Measurements from ENCODE around the gene NCOA1. TPM values are rescaled to one million over a fixed set of nuclear protein-coding genes. Genes with fewer than 3 reads are reported as not detected.

NCOA1 gene
- total RNA-seq, 8 experiments from 2014 or later = 18.7 to 65.8 (median 22.0) TPM

DNA sequence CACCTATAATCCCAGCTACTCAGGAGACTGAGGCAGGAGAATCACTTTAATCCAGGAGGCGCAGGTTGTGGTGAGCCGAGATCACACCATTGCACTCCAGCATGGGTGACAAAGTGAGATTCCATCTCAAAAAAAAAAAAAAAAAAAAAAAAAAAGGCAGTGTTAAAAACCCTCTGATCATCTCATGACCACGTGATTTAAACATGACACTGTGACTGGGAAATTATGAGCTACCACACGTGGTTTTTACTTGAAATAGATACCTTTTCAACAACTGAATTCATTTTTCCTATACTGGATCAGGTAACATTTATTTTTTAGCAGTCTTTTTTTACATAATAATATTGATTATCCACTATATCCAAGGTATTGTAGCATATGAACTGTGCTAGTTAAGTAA is 199.5 kb downstream of the NCOA1 start:
- in situ Hi-C loops (cut with MboI; ENCODE audit: low pct_unique_long_range_greater_than_20kb in 2 of 9, low sequenced_read_pairs in 9 of 9, unreplicated experiment in 9 of 9) = no loop called here
- 77 to 100% (median 94%) methylated on average over 1 to 4 of the region's 4 CpGs; no CpG with 5 or more reads in 1 of the 10 experiments for WGBS, 10 experiments
- ATAC-seq (replicated peaks in 6 of 8) = no peak

DNA sequence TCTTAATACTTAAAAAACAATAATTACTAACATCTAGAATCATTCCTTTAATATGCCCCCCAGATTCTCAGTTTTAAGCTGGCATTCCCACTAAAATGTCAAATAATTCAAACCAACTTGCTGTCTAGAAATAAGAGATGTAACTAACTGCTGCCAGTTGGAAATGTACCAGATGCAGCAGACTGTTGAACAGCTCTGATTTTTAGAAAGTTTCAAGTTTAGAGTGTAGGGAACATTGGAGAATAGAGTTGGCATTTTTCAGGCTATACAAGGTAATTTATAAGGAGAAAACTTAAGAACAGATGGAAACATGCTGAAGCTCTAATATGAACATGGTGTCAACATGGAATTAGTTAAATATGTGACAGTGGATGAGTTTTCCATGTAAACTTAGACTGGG is 200.8 kb downstream of the NCOA1 start:
- Histone ChIP-seq H3K4me3 (no peak overlapping the region), H3K4me1 (replicated peaks in 1 of 2) (no peaks in the 10 kb centered on the region), H3K27ac (no peak overlapping the region)
- in situ Hi-C loops (cut with MboI; ENCODE audit: low pct_unique_long_range_greater_than_20kb in 2 of 9, low sequenced_read_pairs in 9 of 9, unreplicated experiment in 9 of 9) = no loop called here
- no peak for ATAC-seq (replicated peaks in 6 of 8)

More for the DNA sequence above, 199.5 kb downstream of the NCOA1 start:
- Histone ChIP-seq H3K4me3 (no peak overlapping the region), H3K27ac (no peak overlapping the region), H3K4me1 (replicated peaks in 1 of 2) (no peaks in the 10 kb centered on the region)

DNA sequence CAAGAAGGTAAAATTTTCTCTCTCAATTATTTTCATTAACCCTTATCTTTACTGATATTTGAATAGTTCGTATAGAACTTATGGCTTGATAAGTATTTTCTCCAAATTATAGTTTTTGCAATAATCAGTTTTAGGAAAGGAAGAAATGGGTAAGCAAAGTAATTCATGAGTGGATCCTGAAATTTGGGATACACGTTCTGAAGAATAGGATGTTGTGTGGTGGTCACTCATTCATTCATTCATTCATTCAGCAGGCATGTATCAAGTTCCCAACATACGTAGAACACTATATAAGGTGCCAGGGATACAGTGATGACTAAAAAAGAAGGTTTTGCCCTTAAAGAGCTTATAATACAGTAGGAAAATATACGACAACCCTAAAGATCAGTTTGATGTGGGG is 206.7 kb downstream of the NCOA1 start:
- in situ Hi-C loops (cut with MboI; ENCODE audit: low pct_unique_long_range_greater_than_20kb in 2 of 9, low sequenced_read_pairs in 9 of 9, unreplicated experiment in 9 of 9) = no loop called here
- no peak overlapping the region for H3K27ac ChIP-seq
- no peak overlapping the region for H3K4me3 ChIP-seq
- H3K4me1 ChIP-seq (replicated peaks in 1 of 2) = no peaks in the 10 kb centered on the region
- ATAC-seq (replicated peaks in 6 of 8) = no peak
- 67 to 100% (median 87%) methylated on average over 1 to 4 of the region's 4 CpGs for WGBS, 10 experiments

DNA sequence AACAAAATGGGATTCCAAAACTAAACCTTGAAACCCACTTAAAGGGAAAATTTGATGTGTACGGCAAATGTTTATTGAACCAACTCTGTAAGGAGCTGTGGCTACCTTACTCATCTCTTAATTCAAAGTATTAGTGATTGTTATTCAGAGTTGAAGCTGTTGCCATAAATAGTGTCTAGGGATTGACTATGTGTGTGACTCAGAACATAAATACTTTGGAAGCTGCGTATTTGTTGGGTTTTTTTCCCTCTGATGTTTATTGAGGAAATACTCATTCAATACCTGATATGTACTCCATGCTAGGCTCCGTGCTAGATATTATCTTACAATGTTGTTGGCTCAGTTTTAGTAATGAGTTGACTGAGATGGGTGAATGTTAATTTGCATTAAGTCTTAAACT is 211.7 kb downstream of the NCOA1 start:
- Histone ChIP-seq H3K27ac (no peak overlapping the region), H3K4me3 (no peak overlapping the region), H3K4me1 (replicated peaks in 1 of 2) (peaks cover 0 to 4% of the 10 kb centered on the region in 2 donors)
- ATAC-seq (replicated peaks in 6 of 8) = peak in 3 of 8 experiments; percentile 45 to 99 (median 99)
- WGBS, 10 experiments = 0 to 100% (median 71%) methylated on average over 1 to 3 of the region's 3 CpGs; no CpG with 5 or more reads in 1 of the 10 experiments
- in situ Hi-C loops (cut with MboI; ENCODE audit: low pct_unique_long_range_greater_than_20kb in 2 of 9, low sequenced_read_pairs in 9 of 9, unreplicated experiment in 9 of 9) = no loop called here

DNA sequence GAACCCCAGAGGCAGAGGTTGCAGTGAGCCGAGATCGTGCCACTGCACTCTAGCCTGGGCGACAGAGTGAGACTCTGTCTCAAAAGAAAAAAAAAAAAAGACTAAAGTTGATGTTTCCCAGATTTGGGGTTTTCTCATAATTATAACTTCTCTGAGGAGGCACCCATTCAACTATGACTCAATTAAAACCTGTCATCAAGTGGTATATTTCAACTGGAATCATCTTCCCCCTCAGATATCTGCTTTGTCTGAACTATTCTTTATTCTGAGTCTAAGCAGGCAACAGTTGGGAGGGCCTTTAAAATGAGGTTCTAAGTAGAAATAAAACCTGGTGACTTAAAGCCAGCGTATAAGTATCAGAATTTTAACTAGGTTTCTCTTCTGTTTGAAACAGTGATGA is 213.6 kb downstream of the NCOA1 start:
- in situ Hi-C loops (cut with MboI; ENCODE audit: low pct_unique_long_range_greater_than_20kb in 2 of 9, low sequenced_read_pairs in 9 of 9, unreplicated experiment in 9 of 9) = no loop called here
- Histone ChIP-seq H3K4me1 (replicated peaks in 1 of 2) (peaks cover 0 to 10% of the 10 kb centered on the region in 2 donors), H3K4me3 (no peak overlapping the region), H3K27ac (no peak overlapping the region)
- ATAC-seq (replicated peaks in 6 of 8) = no peak
- WGBS, 10 experiments = 29 to 100% (median 83%) methylated on average over 1 to 4 of the region's 4 CpGs; no CpG with 5 or more reads in 3 of the 10 experiments

DNA sequence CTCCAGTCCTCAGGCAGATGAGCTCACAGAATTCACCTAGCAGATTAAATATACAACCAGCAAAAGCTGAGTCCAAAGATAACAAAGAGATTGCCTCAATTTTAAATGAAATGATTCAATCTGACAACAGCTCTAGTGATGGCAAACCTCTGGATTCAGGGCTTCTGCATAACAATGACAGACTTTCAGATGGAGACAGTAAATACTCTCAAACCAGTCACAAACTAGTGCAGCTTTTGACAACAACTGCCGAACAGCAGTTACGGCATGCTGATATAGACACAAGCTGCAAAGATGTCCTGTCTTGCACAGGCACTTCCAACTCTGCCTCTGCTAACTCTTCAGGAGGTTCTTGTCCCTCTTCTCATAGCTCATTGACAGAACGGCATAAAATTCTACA is 216.1 kb downstream of the NCOA1 start:
- 60 to 100% (median 91%) methylated on average over 1 to 3 of the region's 3 CpGs; no CpG with 5 or more reads in 3 of the 10 experiments for WGBS, 10 experiments
- Histone ChIP-seq H3K4me1 (replicated peaks in 1 of 2) (peaks cover 0 to 10% of the 10 kb centered on the region in 2 donors), H3K27ac (no peak overlapping the region), H3K4me3 (no peak overlapping the region)
- in situ Hi-C loops (cut with MboI; ENCODE audit: low pct_unique_long_range_greater_than_20kb in 2 of 9, low sequenced_read_pairs in 9 of 9, unreplicated experiment in 9 of 9) = no loop called here
- ATAC-seq (replicated peaks in 6 of 8) = peak in 3 of 8 experiments; percentile 34 to 60 (median 54)

DNA sequence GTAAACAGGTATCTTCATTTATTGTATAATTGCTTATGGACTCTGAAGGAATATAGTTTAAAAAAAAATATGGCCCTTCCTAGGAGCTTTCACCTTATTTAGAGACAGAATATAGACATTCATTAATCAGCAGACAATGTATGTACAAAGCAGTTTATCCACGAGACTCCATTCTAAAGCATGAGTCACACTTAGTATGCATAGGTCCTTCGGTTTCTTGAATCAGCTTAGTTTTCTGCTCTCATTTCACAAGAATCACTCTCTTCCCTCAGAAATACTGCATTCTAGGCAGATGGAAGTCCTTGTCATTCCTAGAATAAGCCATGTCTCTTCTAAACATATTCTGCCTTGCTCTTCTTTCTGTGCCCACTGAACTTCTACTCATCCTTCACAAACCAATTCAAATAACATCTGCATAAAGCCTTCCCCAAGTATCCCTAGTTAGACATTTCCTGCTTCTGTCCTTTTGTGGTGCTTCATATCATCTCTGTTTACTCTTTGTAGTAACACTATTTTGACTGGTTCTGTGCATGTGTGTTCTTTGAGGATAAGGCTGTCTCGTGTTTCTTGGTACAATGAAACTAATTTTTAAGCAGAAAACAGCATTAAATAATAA is 217.6 kb downstream of the NCOA1 start:
- Histone ChIP-seq H3K4me3 (no peak overlapping the region), H3K27ac (no peak overlapping the region), H3K4me1 (replicated peaks in 1 of 2) (peaks cover 0 to 10% of the 10 kb centered on the region in 2 donors)
- WGBS, 10 experiments = 7 to 64% (median 41%) methylated on average over 1 to 3 of the region's 3 CpGs; no CpG with 5 or more reads in 2 of the 10 experiments
- peak; percentile 38 to 85 (median 70) for ATAC-seq (replicated peaks in 6 of 8)
- in situ Hi-C loops (cut with MboI; ENCODE audit: low pct_unique_long_range_greater_than_20kb in 2 of 9, low sequenced_read_pairs in 9 of 9, unreplicated experiment in 9 of 9) = no loop called here

DNA sequence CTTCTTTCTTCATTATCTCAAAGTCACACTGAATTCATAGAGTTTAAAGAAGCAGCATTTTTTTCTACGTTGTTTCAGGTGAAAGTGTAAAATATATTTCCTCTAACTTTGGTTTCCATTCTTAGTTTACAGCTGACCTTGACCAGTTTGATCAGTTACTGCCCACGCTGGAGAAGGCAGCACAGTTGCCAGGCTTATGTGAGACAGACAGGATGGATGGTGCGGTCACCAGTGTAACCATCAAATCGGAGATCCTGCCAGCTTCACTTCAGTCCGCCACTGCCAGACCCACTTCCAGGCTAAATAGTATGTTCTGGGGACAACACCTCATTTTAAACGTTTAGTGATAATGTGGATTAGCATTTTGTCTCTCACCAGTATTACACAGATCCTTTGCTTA is 219.8 kb downstream of the NCOA1 start:
- in situ Hi-C loops (cut with MboI; ENCODE audit: low pct_unique_long_range_greater_than_20kb in 2 of 9, low sequenced_read_pairs in 9 of 9, unreplicated experiment in 9 of 9) = no loop called here
- no peak overlapping the region for H3K27ac ChIP-seq
- H3K4me1 ChIP-seq (replicated peaks in 1 of 2) = peaks cover 0 to 10% of the 10 kb centered on the region in 2 donors
- ATAC-seq (replicated peaks in 6 of 8) = no peak
- 69 to 100% (median 97%) methylated on average over 1 to 6 of the region's 6 CpGs; no CpG with 5 or more reads in 1 of the 10 experiments for WGBS, 10 experiments
- no peak overlapping the region for H3K4me3 ChIP-seq

DNA sequence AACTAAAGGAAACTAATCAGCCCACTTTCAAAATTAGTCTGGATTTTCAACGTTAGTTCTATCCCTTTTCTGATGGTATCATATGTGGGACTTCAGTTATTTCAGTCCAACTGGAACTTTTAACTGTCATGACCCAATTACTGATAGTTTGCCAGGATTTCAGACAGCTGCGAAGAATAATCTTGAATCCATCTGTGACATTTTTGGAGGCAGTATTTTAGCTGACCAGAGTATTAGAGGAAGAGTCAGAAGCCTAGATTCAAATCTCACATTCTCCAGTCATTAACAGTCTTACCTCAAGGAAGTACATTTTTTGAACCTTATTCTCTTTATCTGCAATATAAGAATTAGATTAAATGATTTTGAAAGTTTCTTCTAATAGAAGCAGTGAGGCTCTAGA is 220.8 kb downstream of the NCOA1 start:
- in situ Hi-C loops (cut with MboI; ENCODE audit: low pct_unique_long_range_greater_than_20kb in 2 of 9, low sequenced_read_pairs in 9 of 9, unreplicated experiment in 9 of 9) = no loop called here
- H3K4me3 ChIP-seq = no peak overlapping the region
- 10 to 100% (median 85%) methylated on average over 1 to 2 of the region's 2 CpGs for WGBS, 10 experiments
- H3K4me1 ChIP-seq (replicated peaks in 1 of 2) = peaks cover 0 to 9% of the 10 kb centered on the region in 2 donors
- ATAC-seq (replicated peaks in 6 of 8) = no peak
- H3K27ac ChIP-seq = no peak overlapping the region

DNA sequence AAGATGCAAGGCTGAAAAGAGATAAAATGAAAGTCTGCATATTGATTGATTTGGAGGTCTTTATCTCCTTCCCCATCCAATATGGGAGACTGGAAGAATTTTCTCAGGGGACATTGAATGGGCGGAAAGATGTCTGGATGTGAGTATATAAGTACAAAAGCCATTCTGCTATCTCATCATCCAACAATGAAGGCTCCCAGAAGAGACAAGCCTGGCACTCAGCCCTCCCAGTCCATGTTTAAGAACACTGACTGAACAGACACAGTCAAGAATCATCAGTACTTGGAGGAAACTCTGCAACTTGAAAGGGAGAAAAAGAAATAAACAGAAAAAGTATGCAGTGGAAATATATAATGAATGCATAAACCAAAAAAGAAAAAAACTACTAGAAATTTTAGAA is 221.2 kb downstream of the NCOA1 start:
- peaks cover 0 to 7% of the 10 kb centered on the region in 2 donors for H3K4me1 ChIP-seq (replicated peaks in 1 of 2)
- no peak overlapping the region for H3K27ac ChIP-seq
- in situ Hi-C loops (cut with MboI; ENCODE audit: low pct_unique_long_range_greater_than_20kb in 2 of 9, low sequenced_read_pairs in 9 of 9, unreplicated experiment in 9 of 9) = no loop called here
- 33 to 100% (median 100%) methylated on average over 1 of the region's 1 CpG; no CpG with 5 or more reads in 3 of the 10 experiments for WGBS, 10 experiments
- H3K4me3 ChIP-seq = no peak overlapping the region
- no peak for ATAC-seq (replicated peaks in 6 of 8)

DNA sequence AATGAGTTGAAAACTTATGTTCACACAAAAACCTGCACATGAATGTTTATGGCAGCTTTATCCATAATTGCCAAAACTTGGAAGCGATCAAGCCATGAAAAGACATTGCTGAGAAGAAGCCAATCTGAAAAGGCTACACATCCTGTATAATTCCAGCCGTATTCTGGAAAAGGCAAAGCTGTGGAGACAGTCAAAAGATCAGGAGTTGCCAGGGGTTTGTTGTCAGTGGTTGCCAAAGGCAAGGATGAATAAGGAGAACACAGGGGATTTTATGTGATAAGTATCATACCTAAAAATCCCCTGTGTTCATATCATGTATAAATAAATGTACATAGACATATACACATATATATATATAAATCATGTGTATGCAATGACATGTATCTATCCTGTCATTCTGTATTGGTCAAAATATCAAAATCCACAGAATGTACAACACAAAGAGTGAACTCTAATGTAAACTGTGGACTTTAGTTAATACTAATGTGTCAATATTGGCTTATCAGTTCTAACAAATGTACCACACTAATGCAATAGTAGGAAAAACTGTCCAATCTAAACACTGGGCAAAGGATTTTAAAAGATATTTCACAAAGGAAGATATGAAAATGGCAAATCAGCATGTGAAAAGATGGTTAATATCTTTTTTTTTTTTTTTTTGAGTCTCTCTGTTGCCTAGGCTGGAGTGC is 226.4 kb downstream of the NCOA1 start:
- no peak for ATAC-seq (replicated peaks in 6 of 8)
- no peak overlapping the region for H3K27ac ChIP-seq
- peaks cover 0 to 2% of the 10 kb centered on the region in 2 donors for H3K4me1 ChIP-seq (replicated peaks in 1 of 2)
- H3K4me3 ChIP-seq = no peak overlapping the region
- WGBS, 10 experiments = 80 to 100% (median 96%) methylated on average over 1 to 2 of the region's 2 CpGs; no CpG with 5 or more reads in 4 of the 10 experiments
- in situ Hi-C loops (cut with MboI; ENCODE audit: low pct_unique_long_range_greater_than_20kb in 2 of 9, low sequenced_read_pairs in 9 of 9, unreplicated experiment in 9 of 9) = no loop called here

DNA sequence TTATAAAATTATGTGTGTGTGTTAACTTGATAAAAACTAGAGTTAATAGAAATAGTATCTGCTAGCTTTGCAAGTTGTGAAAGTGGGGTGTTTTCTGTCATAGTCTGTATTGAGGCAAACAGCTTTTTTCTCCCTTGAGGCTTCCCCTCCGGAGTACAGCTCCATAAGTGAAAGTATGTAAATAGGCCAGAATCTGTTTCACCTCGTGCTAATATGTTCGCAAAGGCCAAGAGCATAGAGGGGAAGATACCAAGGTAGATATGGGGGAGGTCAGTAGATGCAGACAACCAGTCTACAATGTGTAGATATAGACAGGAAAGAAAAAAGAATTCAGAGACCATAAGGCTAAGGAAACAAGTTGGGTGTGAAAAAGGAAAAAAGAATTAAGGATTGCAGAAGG is 229.3 kb downstream of the NCOA1 start:
- 63 to 100% (median 80%) methylated on average over 1 to 3 of the region's 3 CpGs for WGBS, 10 experiments
- peaks cover 0 to 2% of the 10 kb centered on the region in 2 donors for H3K4me1 ChIP-seq (replicated peaks in 1 of 2)
- ATAC-seq (replicated peaks in 6 of 8) = no peak
- no peak overlapping the region for H3K4me3 ChIP-seq
- in situ Hi-C loops (cut with MboI; ENCODE audit: low pct_unique_long_range_greater_than_20kb in 2 of 9, low sequenced_read_pairs in 9 of 9, unreplicated experiment in 9 of 9) = no loop called here
- no peak overlapping the region for H3K27ac ChIP-seq

DNA sequence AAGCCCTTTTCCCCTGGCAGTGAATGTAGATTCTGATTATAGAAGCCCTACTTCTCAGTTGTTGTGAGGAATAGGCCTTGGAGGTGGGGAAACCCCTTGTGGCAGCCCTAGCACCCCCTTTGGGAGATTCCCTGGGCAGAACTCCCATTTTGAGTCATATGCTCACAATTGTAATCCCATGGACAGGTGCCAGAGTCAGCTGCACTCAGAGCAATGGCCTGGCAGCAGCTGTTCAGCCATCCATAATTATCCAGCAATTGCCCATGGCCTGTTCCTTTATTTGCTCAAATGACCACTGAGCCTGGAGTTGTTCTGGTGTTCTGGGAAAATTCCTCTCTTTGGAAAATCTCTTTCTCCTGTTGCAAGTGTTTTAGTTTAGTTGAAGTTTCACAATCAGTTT is 230.4 kb downstream of the NCOA1 start:
- peaks cover 0 to 2% of the 10 kb centered on the region in 2 donors for H3K4me1 ChIP-seq (replicated peaks in 1 of 2)
- peak; percentile 66 to 97 (median 74) for ATAC-seq (replicated peaks in 6 of 8)
- no peak overlapping the region for H3K4me3 ChIP-seq
- in situ Hi-C loops (cut with MboI; ENCODE audit: low pct_unique_long_range_greater_than_20kb in 2 of 9, low sequenced_read_pairs in 9 of 9, unreplicated experiment in 9 of 9) = no loop called here
- no peak overlapping the region for H3K27ac ChIP-seq
